Measurements from ENCODE around the gene ANO8. TPM values are rescaled to one million over a fixed set of nuclear protein-coding genes. Genes with fewer than 3 reads are reported as not detected.

ANO8 gene
- total RNA-seq, 1 experiment from 2014 or later, result 21.9 TPM

- Histone ChIP-seq H2AK5ac (ENCODE audit: insufficient read length, low read length) (no peak within 1 kb of the TSS), H2BK15ac (ENCODE audit: low read depth, low read length) (no peak within 1 kb of the TSS), H3K4me1 (ENCODE audit: insufficient read depth, low read length) (no peaks in the 10 kb centered on the region), H2BK12ac (ENCODE audit: insufficient read length, low read depth, low read length) (no peak within 1 kb of the TSS), H3K4ac (ENCODE audit: low read depth, low read length) (no peak within 1 kb of the TSS), H2BK120ac (ENCODE audit: low read depth, low read length, poor library complexity, severe bottlenecking) (no peak within 1 kb of the TSS), H3K18ac (ENCODE audit: insufficient read length, low read depth, low read length) (no peak within 1 kb of the TSS), H4K91ac (ENCODE audit: insufficient read length, low read depth, low read length) (no peak within 1 kb of the TSS), H3K27me3 (ENCODE audit: insufficient read depth, low read length) (no peaks in the 10 kb centered on the region), H2BK5ac (ENCODE audit: insufficient read length, low read length) (no peak within 1 kb of the TSS), H3K23ac (ENCODE audit: insufficient read length, low read depth, low read length) (no peak within 1 kb of the TSS), H3K23me2 (ENCODE audit: insufficient read length, low read depth, low read length, poor library complexity, severe bottlenecking) (no peaks in the 10 kb centered on the region), H2AFZ (ENCODE audit: low read length) (no peak within 1 kb of the TSS), H3T11ph (ENCODE audit: low read length) (no peak within 1 kb of the TSS), H3K14ac (ENCODE audit: insufficient read depth, low read length) (no peak within 1 kb of the TSS; the same call in 1 of the 2 replicates), H2BK20ac (ENCODE audit: low read depth, low read length, poor library complexity, severe bottlenecking) (no peak within 1 kb of the TSS), H4K5ac (ENCODE audit: insufficient read length, low read depth, low read length) (no peak within 1 kb of the TSS), H3K27ac (ENCODE audit: insufficient read length, low read depth, low read length) (no peak within 1 kb of the TSS), H3K79me1 (ENCODE audit: insufficient read depth, low read depth, low read length, poor library complexity, severe bottlenecking) (no peaks in the 10 kb centered on the region), H4K8ac (replicated peaks; ENCODE audit: insufficient read length, low read depth, low read length) (no peak within 1 kb of the TSS), H3K4me2 (ENCODE audit: insufficient read depth, insufficient read length, low read length) (no peak within 1 kb of the TSS), H3K79me2 (ENCODE audit: insufficient read depth, low read length) (no peaks in the 10 kb centered on the region), H3K9ac (ENCODE audit: extremely low read depth, insufficient read length, low read length) (no peak within 1 kb of the TSS), H3K9me3 (ENCODE audit: control insufficient read depth, low read depth, low read length) (no peaks in the 10 kb centered on the region), H4K20me1 (ENCODE audit: control insufficient read depth, insufficient read depth, insufficient read length) (no peaks in the 10 kb centered on the region), H3K56ac (ENCODE audit: insufficient read length, low read depth, low read length) (no peak within 1 kb of the TSS)
- DNase-seq, result no peak
- no peak for TF ChIP-seq CTCF (conservative IDR thresholded peaks at IDR 0.05)
- Mint-ChIP-seq H3K4me1 (peaks cover 4 to 6% of the 10 kb centered on the region in 2 experiments), H3K36me3 (ENCODE audit: insufficient read depth in 1 of 3, low read depth in 3 of 3) (peaks cover 2 to 9% (median 3%) of the 10 kb centered on the region in 3 experiments; a peak in 4 of 7 replicates), H3K27ac (no peak within 1 kb of the TSS; a peak in 3 of 7 replicates), H3K4me3 (no peak within 1 kb of the TSS), H3K27me3 (ENCODE audit: low read depth) (no peaks in the 10 kb centered on the region), H3K9me3 (peaks cover 9 to 10% of the 10 kb centered on the region in 2 experiments; a peak in 4 of 5 replicates)
- WGBS (ENCODE audit: extremely low coverage, insufficient read length, low lambda C conversion rate), result no CpG with 5 or more reads among the region's 39 CpGs
Measured at GRCh38 chr19:17376935-17377600, 42.4 kb upstream of the ANO8 start, which contains the start of gene PLVAP. Gene PLVAP, minus strand, starts transcription at chr19:17377342. Its CDS starts 54 bp downstream, at chr19:17377288.
